ENCODE results near the gene PGC.

- TF ChIP-seq CTCF (IDR thresholded peaks at IDR 0.05; ENCODE audit: control extremely low read depth in 1 of 3, insufficient read depth in 1 of 3, low read depth in 1 of 3, low read length in 3 of 3) (no peak), EGR1 (IDR thresholded peaks at IDR 0.05; ENCODE audit: borderline replicate concordance, low read depth, low read length) (no peak), SP1 (IDR thresholded peaks at IDR 0.05; ENCODE audit: low read depth, low read length) (no peak), MAX (IDR thresholded peaks at IDR 0.05) (no peak), MAFK (IDR thresholded peaks at IDR 0.05; ENCODE audit: low read depth, low read length) (no peak), RFX5 (IDR thresholded peaks at IDR 0.05; ENCODE audit: borderline replicate concordance, low read depth, low read length) (no peak), POLR2A (IDR thresholded peaks at IDR 0.05; ENCODE audit: control extremely low read depth in 1 of 2, low read depth in 2 of 2, low read length in 2 of 2) (no peak), SIRT6 (IDR thresholded peaks at IDR 0.05; ENCODE audit: low read length) (no peak), EZH2 (IDR thresholded peaks at IDR 0.05; ENCODE audit: low read depth, low read length, severe bottlenecking) (no peak), TCF12 (IDR thresholded peaks at IDR 0.05; ENCODE audit: low read depth, low read length) (no peak), GABPA (IDR thresholded peaks at IDR 0.05; ENCODE audit: borderline replicate concordance, insufficient read depth, low read length) (no peak), EP300 (IDR thresholded peaks at IDR 0.05; ENCODE audit: borderline replicate concordance in 1 of 2, low read depth in 2 of 2, low read length in 2 of 2) (no peak)
Observed at GRCh38 chr6:41719436-41720261, 27.5 kb downstream of the PGC start.

All from H1 (cell line).